ENCODE results near the gene SBF1. TPM values are rescaled to one million over a fixed set of nuclear protein-coding genes. Genes with fewer than 3 reads are reported as not detected.

SBF1 gene
- total and polyA plus RNA-seq, 2 of the 13 experiments (the other 11 are each of a cell fraction or from before 2014, with no cell fraction given) = 31.7 to 40.9 TPM

DNA sequence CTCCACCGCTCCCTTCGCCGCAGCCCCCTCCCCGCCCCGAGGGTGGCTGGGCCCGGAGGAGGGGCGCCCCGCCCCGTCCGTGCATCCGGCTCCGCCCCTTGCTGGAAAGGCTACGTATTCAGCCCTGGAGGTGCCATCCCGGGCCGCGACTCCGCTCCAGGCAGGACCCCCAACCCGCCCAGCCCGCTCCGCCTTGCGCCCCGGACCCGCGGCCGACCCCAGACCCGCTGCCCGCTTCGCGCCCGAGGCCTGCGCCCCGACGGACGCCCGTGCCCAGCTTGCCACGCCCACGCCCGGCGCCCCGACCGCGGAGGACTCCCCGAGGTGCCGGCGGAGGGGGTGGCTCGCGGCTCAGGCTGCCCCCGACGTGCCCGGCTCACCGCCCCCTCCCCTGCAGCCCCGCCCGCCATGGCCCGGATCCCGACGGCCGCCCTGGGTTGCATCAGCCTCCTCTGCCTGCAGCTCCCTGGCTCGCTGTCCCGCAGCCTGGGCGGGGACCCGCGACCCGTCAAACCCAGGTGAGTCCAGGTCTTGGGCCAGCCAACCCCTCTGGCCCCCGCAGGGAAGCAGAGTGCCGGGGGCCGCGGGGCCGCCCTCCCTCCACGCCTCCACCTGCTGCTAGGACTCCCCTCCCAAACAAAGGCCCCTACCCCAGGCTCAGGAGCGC is 6.7 kb upstream of the SBF1 start, which contains the start of gene ADM2 (continued):
- TF ChIP-seq YEATS2 (CRISPR knock-in tag; IDR thresholded peaks at IDR 0.05; ENCODE audit: borderline replicate concordance) (no peak), ZBTB7A (CRISPR knock-in tag; IDR thresholded peaks at IDR 0.05) (no peak), TCF12 (IDR thresholded peaks at IDR 0.05) (no peak), TCF12 (CRISPR knock-in tag; IDR thresholded peaks at IDR 0.05) (no peak), MATR3 (CRISPR knock-in tag; IDR thresholded peaks at IDR 0.05) (no peak), ZNF777 (CRISPR knock-in tag; IDR thresholded peaks at IDR 0.05) (peak; percentile 98)
- TF ChIP-seq, protein P1, sequence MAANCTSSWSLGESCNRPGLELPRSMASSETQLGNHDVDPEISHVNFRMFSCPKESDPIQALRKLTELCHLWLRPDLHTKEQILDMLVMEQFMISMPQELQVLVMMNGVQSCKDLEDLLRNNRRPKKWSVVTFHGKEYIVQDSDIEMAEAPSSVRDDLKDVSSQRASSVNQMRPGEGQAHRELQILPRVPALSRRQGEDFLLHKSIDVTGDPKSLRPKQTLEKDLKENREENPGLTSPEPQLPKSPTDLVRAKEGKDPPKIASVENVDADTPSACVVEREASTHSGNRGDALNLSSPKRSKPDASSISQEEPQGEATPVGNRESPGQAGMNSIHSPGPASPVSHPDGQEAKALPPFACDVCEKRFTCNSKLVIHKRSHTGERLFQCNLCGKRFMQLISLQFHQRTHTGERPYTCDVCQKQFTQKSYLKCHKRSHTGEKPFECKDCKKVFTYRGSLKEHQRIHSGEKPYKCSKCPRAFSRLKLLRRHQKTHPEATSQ (CRISPR knock-in tag; IDR thresholded peaks at IDR 0.05; ENCODE audit: borderline replicate concordance) = no peak

DNA sequence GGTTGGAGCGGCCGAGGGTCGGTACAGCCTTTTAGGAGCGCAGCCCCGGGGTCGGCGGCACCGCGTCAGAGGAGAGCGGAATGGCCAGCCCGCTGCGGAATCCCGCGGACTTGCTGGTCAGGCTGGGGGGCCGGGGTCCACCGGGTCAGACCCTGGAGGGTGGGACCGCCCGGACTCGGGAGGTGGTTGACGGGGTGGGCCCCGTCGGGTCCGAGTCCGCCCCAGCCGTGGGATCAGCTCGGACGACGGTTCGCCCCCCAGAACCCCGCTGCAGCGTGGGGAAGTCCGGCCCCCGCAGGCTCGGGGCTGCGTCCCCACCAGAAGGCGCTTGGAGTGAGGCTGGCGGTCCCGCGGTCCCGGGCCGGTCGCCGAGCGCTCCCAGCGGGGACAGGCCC is 6.2 kb upstream of the SBF1 start:
- H3K9me3 ChIP-seq (ENCODE audit: low read length) = no peaks in the 10 kb centered on the region
- no peak overlapping the region for H2AFZ ChIP-seq (ENCODE audit: low read length)
- ChIA-PET CTCF (ENCODE audit: low intra/inter-chr PET ratio, low total read pairs) (no interaction called here), POLR2A (interaction anchor here (0.7 to 2.1 kb wide), 5 partner anchors 10 to 45 kb away, joined by 3 to 5 read pairs (median 4); partner anchors contain the start of genes LMF2, NCAPH2 and SCO2)
- no peaks in the 10 kb centered on the region; the same call in 1 of the 2 replicates for H4K20me1 ChIP-seq (ENCODE audit: insufficient read depth, low read length)
- DNase-seq (ENCODE audit: low spot score) (no peak), FAIRE-seq (no peak), ATAC-seq (no peak)
- H3K79me2 ChIP-seq (ENCODE audit: insufficient read depth, low read length) = no peaks in the 10 kb centered on the region
- H3K27ac ChIP-seq (ENCODE audit: extremely low read length, insufficient read depth, low read length) = no peak overlapping the region
- in situ Hi-C loops (cut with HindIII; ENCODE audit: extremely low pct_ligation_motif_present, low pct_unique_long_range_greater_than_20kb) = no loop called here
- intact Hi-C loops (cut with micrococcal nuclease; ENCODE audit: unreplicated experiment) = no loop called here
- peaks cover 54% of the 10 kb centered on the region for H3K4me1 ChIP-seq (ENCODE audit: insufficient read depth, low read length)
- no peaks in the 10 kb centered on the region for H3K36me3 ChIP-seq (replicated peaks in 1 of 2; ENCODE audit: control insufficient read depth in 1 of 2, insufficient read depth in 2 of 2, low read length in 2 of 2)
- H3K4me2 ChIP-seq (ENCODE audit: low read depth, low read length) = peak overlapping the region; percentile 77
- WGBS (ENCODE audit: low lambda C conversion rate) = no CpG with 5 or more reads among the region's 45 CpGs
- H3K27me3 ChIP-seq (ENCODE audit: control insufficient read depth in 1 of 2, insufficient read depth in 2 of 2, low read length in 2 of 2) = peaks cover 0 to 4% of the 10 kb centered on the region in 2 experiments; a peak in 1 of 5 replicates
- H3K4me3 ChIP-seq (replicated peaks in 1 of 3; ENCODE audit: insufficient read depth in 1 of 3, low read depth in 2 of 3, low read length in 3 of 3) = peak overlapping the region; percentile 75 to 76 (median 75); a peak in 5 of 6 replicates
- H3K9ac ChIP-seq (ENCODE audit: insufficient read depth, low read depth, low read length) = peak overlapping the region; percentile 76; the same call in 1 of the 2 replicates
- no TSS peak for BruUV-seq (replicated peaks)
- TF ChIP-seq, protein P2, sequence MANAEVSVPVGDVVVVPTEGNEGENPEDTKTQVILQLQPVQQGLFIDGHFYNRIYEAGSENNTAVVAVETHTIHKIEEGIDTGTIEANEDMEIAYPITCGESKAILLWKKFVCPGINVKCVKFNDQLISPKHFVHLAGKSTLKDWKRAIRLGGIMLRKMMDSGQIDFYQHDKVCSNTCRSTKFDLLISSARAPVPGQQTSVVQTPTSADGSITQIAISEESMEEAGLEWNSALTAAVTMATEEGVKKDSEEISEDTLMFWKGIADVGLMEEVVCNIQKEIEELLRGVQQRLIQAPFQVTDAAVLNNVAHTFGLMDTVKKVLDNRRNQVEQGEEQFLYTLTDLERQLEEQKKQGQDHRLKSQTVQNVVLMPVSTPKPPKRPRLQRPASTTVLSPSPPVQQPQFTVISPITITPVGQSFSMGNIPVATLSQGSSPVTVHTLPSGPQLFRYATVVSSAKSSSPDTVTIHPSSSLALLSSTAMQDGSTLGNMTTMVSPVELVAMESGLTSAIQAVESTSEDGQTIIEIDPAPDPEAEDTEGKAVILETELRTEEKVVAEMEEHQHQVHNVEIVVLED (CRISPR knock-in tag; IDR thresholded peaks at IDR 0.05; ENCODE audit: borderline replicate concordance) = no peak
- TF ChIP-seq ZNF121 (CRISPR knock-in tag; IDR thresholded peaks at IDR 0.05) = no peak
- no peak for TF ChIP-seq NFIC (IDR thresholded peaks at IDR 0.05; ENCODE audit: low read length)
- TF ChIP-seq KDM2A (CRISPR knock-in tag; IDR thresholded peaks at IDR 0.05; ENCODE audit: borderline replicate concordance, low read depth) = no peak
- TF ChIP-seq ZFP90 (CRISPR knock-in tag; IDR thresholded peaks at IDR 0.05; ENCODE audit: borderline replicate concordance) = no peak
- no peak for TF ChIP-seq DPF2 (CRISPR knock-in tag; IDR thresholded peaks at IDR 0.05; ENCODE audit: borderline replicate concordance, low read depth)
- no peak for TF ChIP-seq ZNF296 (CRISPR knock-in tag; conservative IDR thresholded peaks at IDR 0.05)
- TF ChIP-seq NKX3-1 (CRISPR knock-in tag; IDR thresholded peaks at IDR 0.05) = no peak
- no peak for TF ChIP-seq ZNF33A (CRISPR knock-in tag; IDR thresholded peaks at IDR 0.05; ENCODE audit: borderline replicate concordance)
- no peak for TF ChIP-seq ZNF724P (CRISPR knock-in tag; IDR thresholded peaks at IDR 0.05; ENCODE audit: borderline replicate concordance)
- TF ChIP-seq TP53 (CRISPR knock-in tag; conservative IDR thresholded peaks at IDR 0.05) = no peak

All from HepG2 (cell line).